GM12878 (cell line): Measurements from ENCODE around the gene RRP1B. TPM values are rescaled to one million over a fixed set of nuclear protein-coding genes. Genes with fewer than 3 reads are reported as not detected.

ENCODE experiments used
- ATAC-seq: fragments of 200-7000 bp; cut with Tn5 transposase; 3 replicates; pipeline ENCODE4 v1.9.1; 2020; ENCODE audit warnings: mild to moderate bottlenecking, moderate library complexity
- BruUV-seq: library from RNA; stranded (reverse); fragments of 400-500 nt; replicated peaks from 2 replicates; lab custom pipeline; 2021; lab: Mats Ljungman, UMichigan
- CTCF ChIA-PET: fragments of 300-600 bp; sonication (Branson Sonifier 250); formaldehyde crosslinking; extraction: SDS; loops from one replicate; lab custom pipeline; 2021; ENCODE audit warnings: inconsistent platforms; lab: Yijun Ruan, JAX
- POLR2A ChIA-PET: fragments of 350-600 bp; formaldehyde crosslinking; extraction: SDS; loops from one replicate; lab custom pipeline; 2021; ENCODE audit warnings: inconsistent platforms; lab: Charles Lee
- RAD21 ChIA-PET: fragments of 300-600 bp; sonication (Branson Sonifier 250); formaldehyde crosslinking; loops from one replicate; lab custom pipeline; 2023; ENCODE audit warnings: antibody characterized with exemption; ENCODE audit not compliant: unreplicated experiment; lab: Charles Lee
- SMC1A ChIA-PET: fragments of 300-600 bp; sonication (Branson Sonifier 250); formaldehyde crosslinking; loops from one replicate; lab custom pipeline; 2023; ENCODE audit not compliant: unreplicated experiment, uncharacterized antibody; lab: Charles Lee
- DNase-seq: peaks from one replicate; pipeline ENCODE4 v3.0.0-alpha.2; 2011; ENCODE audit warnings: low read depth, low spot score
- FAIRE-seq: peaks from 3 replicates; lab custom pipeline; 2011; peaks lifted over from hg19 to GRCh38; lab: Jason Lieb, UNC
- H2AFZ ChIP-seq: 2 replicates; pipeline ENCODE4 v1.6.0; 2011; ENCODE audit warnings: low read depth, low read length, control low read depth; ENCODE audit not compliant: control insufficient read depth
- H3K27ac ChIP-seq: 2 replicates; pipeline ENCODE4 v1.5.1; 2011; ENCODE audit warnings: control low read depth; ENCODE audit not compliant: control insufficient read depth, insufficient read depth
- H3K27me3 ChIP-seq, 2 experiments: replicated peaks in 1 of 2; 2 replicates each; pipeline versions ENCODE4 v1.6.0 to v1.6.1; 2011; ENCODE audit warnings: low read length in 1 of 2; ENCODE audit not compliant: control insufficient read depth in 2 of 2, insufficient read depth in 2 of 2
- H3K36me3 ChIP-seq, 2 experiments: 2 replicates each; pipeline ENCODE4 v1.5.1; 2011; ENCODE audit warnings: low read length in 1 of 2; ENCODE audit not compliant: control insufficient read depth in 2 of 2, insufficient read depth in 2 of 2
- H3K4me1 ChIP-seq: 2 replicates; pipeline ENCODE4 v1.6.1; 2011; ENCODE audit warnings: mild to moderate bottlenecking, low read length, moderate library complexity, mixed read lengths; ENCODE audit not compliant: control insufficient read depth, insufficient read depth
- H3K4me2 ChIP-seq: 2 replicates; pipeline ENCODE4 v1.6.0; 2011; ENCODE audit warnings: control low read depth; ENCODE audit not compliant: control insufficient read depth, insufficient read depth
- H3K4me3 ChIP-seq: fragments of 200-600 bp; sonication (generic); 2 replicates; pipeline ENCODE4 v1.5.1; 2016
- H3K79me2 ChIP-seq: 2 replicates; pipeline ENCODE4 v1.6.0; 2011; ENCODE audit warnings: low read length; ENCODE audit not compliant: control insufficient read depth, insufficient read depth
- H3K9ac ChIP-seq: 2 replicates; pipeline ENCODE4 v1.8.0; 2011; ENCODE audit warnings: low read length, control low read depth, mixed read lengths; ENCODE audit not compliant: control insufficient read depth, insufficient read depth
- H3K9me3 ChIP-seq: replicated peaks from 3 replicates; pipeline ENCODE4 v1.5.1; 2011; ENCODE audit warnings: mild to moderate bottlenecking, low read length; ENCODE audit not compliant: control insufficient read depth, insufficient read depth
- H4K20me1 ChIP-seq: 2 replicates; pipeline ENCODE4 v1.6.0; 2011; ENCODE audit not compliant: control insufficient read depth, insufficient read depth
- EED ChIP-seq: sonication (generic); IDR thresholded peaks from 2 replicates; pipeline ENCODE4 v1.6.1; 2016; ENCODE audit warnings: antibody characterized with exemption, low read depth
- EP300 ChIP-seq, 2 experiments: fragments of 150-350 bp in 1 of 2; IDR thresholded peaks; 2 replicates each; pipeline ENCODE4 v1.6.1; 2011 to 2012; ENCODE audit warnings: low read depth in 2 of 2, low read length in 2 of 2, borderline replicate concordance in 1 of 2, improper control_type of control experiment in 1 of 2, inconsistent platforms in 1 of 2; ENCODE audit not compliant: control insufficient read depth in 1 of 2
- JUND ChIP-seq: IDR thresholded peaks from 2 replicates; pipeline ENCODE4 v1.6.1; 2012; ENCODE audit warnings: low read depth, mild to moderate bottlenecking, low read length, improper control_type of control experiment, moderate library complexity
- MEF2A ChIP-seq: IDR thresholded peaks from 2 replicates; pipeline ENCODE4 v1.6.1; 2011; ENCODE audit warnings: low read depth, mild to moderate bottlenecking, low read length, moderate library complexity; ENCODE audit not compliant: insufficient read depth
- SMAD5 ChIP-seq: IDR thresholded peaks from 2 replicates; pipeline ENCODE4 v1.6.1; 2016; ENCODE audit warnings: antibody characterized with exemption, low read depth
- SMC3 ChIP-seq: IDR thresholded peaks from 2 replicates; pipeline ENCODE4 v1.6.1; 2011; ENCODE audit warnings: low read length, improper control_type of control experiment, borderline replicate concordance
- STAT1 ChIP-seq: fragments of 450-650 bp; conservative IDR thresholded peaks from 2 replicates; pipeline ENCODE4 v1.6.1; 2014; ENCODE audit warnings: antibody characterized with exemption, mild to moderate bottlenecking
- ZNF24 ChIP-seq: fragments of 450-650 bp; IDR thresholded peaks from 2 replicates; pipeline ENCODE4 v1.6.1; 2017; ENCODE audit warnings: antibody characterized with exemption, mild to moderate bottlenecking
- ZSCAN29 ChIP-seq: fragments of 450-650 bp; IDR thresholded peaks from 2 replicates; pipeline ENCODE4 v1.6.1; 2017; ENCODE audit warnings: mild to moderate bottlenecking, moderate library complexity
- WGBS: methylation state at CpG from one replicate; pipeline ENCODE4 v1.1.6; 2016; ENCODE audit warnings: low lambda C conversion rate; ENCODE audit not compliant: insufficient replicate concordance, insufficient coverage; ENCODE audit errors: missing lambda C conversion rate; 5-methylcytosine and 5-hydroxymethylcytosine counted together
- in situ Hi-C: fragments of 300-500 bp; cut with MboI; formaldehyde crosslinking; loops from 9 replicates; pipeline ENCODE4 v1.14.3; 2018; ENCODE audit warnings: mixed read lengths
- intact Hi-C: fragments of 100-400 bp; cut with micrococcal nuclease; formaldehyde crosslinking; loops from one replicate; pipeline ENCODE4 v1.14.2; 2022; ENCODE audit not compliant: unreplicated experiment
- polyA plus RNA-seq, 11 experiments: library from polyadenylated mRNA; depleted of rRNA in 4 of 11; unstranded in 6 of 11; stranded (reverse) in 5 of 11; fragments of >200 nt; fragmentation: Nextera tagmentation in 4 of 11; fragmentation: Illumina TruSeq in 1 of 11; extraction: Ambion mirVana in 4 of 11; extraction: Trizol in 1 of 11; gene quantifications; 1 replicate in 1 of 11; 2 replicates in 10 of 11; pipeline versions ENCODE4 v1.2.1 to v1.2.3, GENCODE V29; 2011 to 2016; ENCODE audit warnings: inconsistent platforms in 2 of 11, missing spikeins in 2 of 11, low read depth in 1 of 11
- total RNA-seq, 4 experiments: library from RNA; depleted of rRNA in 3 of 4; stranded (reverse); fragments of >200 nt in 3 of 4; fragmentation: Illumina TruSeq in 1 of 4; extraction: Trizol in 1 of 4; gene quantifications; 2 replicates each; pipeline versions ENCODE4 v1.2.1 to v1.2.3, GENCODE V29; 2013 to 2021
- TF ChIP-seq, protein P1 (sequence below): IDR thresholded peaks from 2 replicates; pipeline ENCODE4 v1.6.1; 2011; ENCODE audit warnings: borderline replicate concordance, low read depth, mild to moderate bottlenecking, moderate library complexity, low read length; ENCODE audit not compliant: insufficient read depth, poor library complexity, severe bottlenecking
- TF ChIP-seq, protein P2 (sequence below): IDR thresholded peaks from 2 replicates; pipeline ENCODE4 v1.6.1; 2012; ENCODE audit warnings: improper control_type of control experiment, low read depth, low read length; ENCODE audit not compliant: insufficient replicate concordance

Gene RRP1B
- total and polyA plus RNA-seq, 10 of the 15 experiments (the other 5 are each of a cell fraction or from before 2014, with no cell fraction given): 8.1 to 57.4 (median 38.1) TPM

DNA sequence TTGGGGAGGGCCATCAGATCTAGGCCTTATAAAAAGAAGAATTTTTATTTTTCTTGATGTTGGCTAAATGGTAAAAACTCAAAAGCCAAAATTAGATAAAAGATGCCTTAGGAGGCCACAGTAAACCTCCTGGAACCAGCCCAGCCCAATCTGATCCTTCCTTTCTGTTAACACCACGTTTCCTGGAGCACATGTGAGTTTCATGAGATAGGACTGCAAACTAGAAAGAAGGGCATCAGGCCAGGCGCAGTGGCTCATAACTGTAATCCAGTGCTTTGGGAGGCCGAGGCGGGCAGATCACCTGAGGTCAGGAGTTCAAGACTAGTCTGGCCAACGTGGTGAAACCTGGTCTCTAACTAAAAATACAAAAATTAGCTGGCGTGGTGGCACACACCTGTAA lies 6.7 kb upstream of the RRP1B start:
- no TSS peak for BruUV-seq
- WGBS: 43% methylated on average over 6 of the region's 6 CpGs

More for the DNA sequence above, 6.7 kb upstream of the RRP1B start:
- no peak for ATAC-seq
- POLR2A ChIA-PET: interaction anchor here (0.6 to 0.7 kb wide), 2 partner anchors 12 to 691 kb away, joined by 3 to 4 read pairs; no protein-coding TSS in a partner anchor
- no peaks in the 10 kb centered on the region for H4K20me1 ChIP-seq
- H3K9me3 ChIP-seq: no peaks in the 10 kb centered on the region
- no peak overlapping the region for H3K9ac ChIP-seq
- in situ Hi-C loops: loop anchor here (10.0 kb wide), 1 partner anchor 718 kb away; no protein-coding TSS in a partner anchor
- H3K79me2 ChIP-seq: no peaks in the 10 kb centered on the region
- FAIRE-seq: no peak
- TF ChIP-seq SMAD5: no peak
- no peak for TF ChIP-seq ZSCAN29
- no peak for TF ChIP-seq STAT1
- no peak for TF ChIP-seq EED
- no peak for TF ChIP-seq MEF2A
- no peak for TF ChIP-seq JUND
- no peak for TF ChIP-seq EP300 (IDR thresholded peaks at IDR 0.05; ENCODE audit: borderline replicate concordance in 1 of 2, control insufficient read depth in 1 of 2, low read depth in 2 of 2, low read length in 2 of 2)
- no peak for TF ChIP-seq ZNF24
- TF ChIP-seq, protein P1, sequence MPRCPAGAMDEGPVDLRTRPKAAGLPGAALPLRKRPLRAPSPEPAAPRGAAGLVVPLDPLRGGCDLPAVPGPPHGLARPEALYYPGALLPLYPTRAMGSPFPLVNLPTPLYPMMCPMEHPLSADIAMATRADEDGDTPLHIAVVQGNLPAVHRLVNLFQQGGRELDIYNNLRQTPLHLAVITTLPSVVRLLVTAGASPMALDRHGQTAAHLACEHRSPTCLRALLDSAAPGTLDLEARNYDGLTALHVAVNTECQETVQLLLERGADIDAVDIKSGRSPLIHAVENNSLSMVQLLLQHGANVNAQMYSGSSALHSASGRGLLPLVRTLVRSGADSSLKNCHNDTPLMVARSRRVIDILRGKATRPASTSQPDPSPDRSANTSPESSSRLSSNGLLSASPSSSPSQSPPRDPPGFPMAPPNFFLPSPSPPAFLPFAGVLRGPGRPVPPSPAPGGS: no peak
- TF ChIP-seq, protein P2, sequence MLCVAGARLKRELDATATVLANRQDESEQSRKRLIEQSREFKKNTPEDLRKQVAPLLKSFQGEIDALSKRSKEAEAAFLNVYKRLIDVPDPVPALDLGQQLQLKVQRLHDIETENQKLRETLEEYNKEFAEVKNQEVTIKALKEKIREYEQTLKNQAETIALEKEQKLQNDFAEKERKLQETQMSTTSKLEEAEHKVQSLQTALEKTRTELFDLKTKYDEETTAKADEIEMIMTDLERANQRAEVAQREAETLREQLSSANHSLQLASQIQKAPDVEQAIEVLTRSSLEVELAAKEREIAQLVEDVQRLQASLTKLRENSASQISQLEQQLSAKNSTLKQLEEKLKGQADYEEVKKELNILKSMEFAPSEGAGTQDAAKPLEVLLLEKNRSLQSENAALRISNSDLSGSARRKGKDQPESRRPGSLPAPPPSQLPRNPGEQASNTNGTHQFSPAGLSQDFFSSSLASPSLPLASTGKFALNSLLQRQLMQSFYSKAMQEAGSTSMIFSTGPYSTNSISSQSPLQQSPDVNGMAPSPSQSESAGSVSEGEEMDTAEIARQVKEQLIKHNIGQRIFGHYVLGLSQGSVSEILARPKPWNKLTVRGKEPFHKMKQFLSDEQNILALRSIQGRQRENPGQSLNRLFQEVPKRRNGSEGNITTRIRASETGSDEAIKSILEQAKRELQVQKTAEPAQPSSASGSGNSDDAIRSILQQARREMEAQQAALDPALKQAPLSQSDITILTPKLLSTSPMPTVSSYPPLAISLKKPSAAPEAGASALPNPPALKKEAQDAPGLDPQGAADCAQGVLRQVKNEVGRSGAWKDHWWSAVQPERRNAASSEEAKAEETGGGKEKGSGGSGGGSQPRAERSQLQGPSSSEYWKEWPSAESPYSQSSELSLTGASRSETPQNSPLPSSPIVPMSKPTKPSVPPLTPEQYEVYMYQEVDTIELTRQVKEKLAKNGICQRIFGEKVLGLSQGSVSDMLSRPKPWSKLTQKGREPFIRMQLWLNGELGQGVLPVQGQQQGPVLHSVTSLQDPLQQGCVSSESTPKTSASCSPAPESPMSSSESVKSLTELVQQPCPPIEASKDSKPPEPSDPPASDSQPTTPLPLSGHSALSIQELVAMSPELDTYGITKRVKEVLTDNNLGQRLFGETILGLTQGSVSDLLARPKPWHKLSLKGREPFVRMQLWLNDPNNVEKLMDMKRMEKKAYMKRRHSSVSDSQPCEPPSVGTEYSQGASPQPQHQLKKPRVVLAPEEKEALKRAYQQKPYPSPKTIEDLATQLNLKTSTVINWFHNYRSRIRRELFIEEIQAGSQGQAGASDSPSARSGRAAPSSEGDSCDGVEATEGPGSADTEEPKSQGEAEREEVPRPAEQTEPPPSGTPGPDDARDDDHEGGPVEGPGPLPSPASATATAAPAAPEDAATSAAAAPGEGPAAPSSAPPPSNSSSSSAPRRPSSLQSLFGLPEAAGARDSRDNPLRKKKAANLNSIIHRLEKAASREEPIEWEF: no peak
- TF ChIP-seq SMC3: no peak
- TF ChIP-seq, all 136 proteins: peak for 0
- H3K36me3 ChIP-seq: no peaks in the 10 kb centered on the region
- no peaks in the 10 kb centered on the region for H3K4me1 ChIP-seq
- intact Hi-C loops: loop anchor here (10.0 kb wide), 1 partner anchor 728 kb away; the partner anchor contains the start of gene ERVH48-1
- SMC1A ChIA-PET: no interaction called here
- no peak overlapping the region for H3K4me2 ChIP-seq
- DNase-seq: no peak
- H3K27ac ChIP-seq: no peak overlapping the region
- CTCF ChIA-PET: no interaction called here
- no peaks in the 10 kb centered on the region; a peak in 1 of 4 replicates for H3K27me3 ChIP-seq
- RAD21 ChIA-PET: no interaction called here
- no peak overlapping the region for H2AFZ ChIP-seq
- no peak overlapping the region for H3K4me3 ChIP-seq
